IgD-negative memory B cell (primary cell): ENCODE data around the gene CCNF. TPM values are rescaled to one million over a fixed set of nuclear protein-coding genes. Genes with fewer than 3 reads are reported as not detected.
"Not testable (repeated sequence)": the region's sequence is repeated elsewhere in the genome, so short reads cannot be mapped to it uniquely, and the experiment has no call there.

Source experiments
- H3K27ac Mint-ChIP-seq, 3 donors: one replicate each; pipeline ENCODE4 v1.8.0; 2020 to 2022; ENCODE audit warnings: mild to moderate bottlenecking in 3 of 3, mixed read lengths in 3 of 3, moderate library complexity in 1 of 3
- H3K27me3 Mint-ChIP-seq: one replicate; pipeline ENCODE4 v1.8.0; 2021; ENCODE audit warnings: mixed read lengths
- H3K36me3 Mint-ChIP-seq: one replicate; pipeline ENCODE4 v1.8.0; 2020; ENCODE audit warnings: mild to moderate bottlenecking, mixed read lengths
- H3K4me1 Mint-ChIP-seq, 3 donors: one replicate each; pipeline ENCODE4 v1.8.0; 2020 to 2022; ENCODE audit warnings: mixed read lengths in 3 of 3, mild to moderate bottlenecking in 1 of 3
- H3K4me3 Mint-ChIP-seq, 4 donors: one replicate each; pipeline ENCODE4 v1.8.0; 2020 to 2022; ENCODE audit warnings: mild to moderate bottlenecking in 4 of 4, mixed read lengths in 4 of 4, moderate library complexity in 3 of 4
- H3K9me3 Mint-ChIP-seq, 3 donors: one replicate each; pipeline ENCODE4 v1.8.0; 2020 to 2021; ENCODE audit warnings: mixed read lengths in 3 of 3, mild to moderate bottlenecking in 1 of 3
- polyA plus RNA-seq: library from polyadenylated mRNA; unstranded; fragments of 300-500 nt; fragmentation: Illumina TruSeq; gene quantifications from one replicate; pipeline ENCODE4 v1.2.3, GENCODE V29; 2021

The CCNF gene
- 5.6 TPM for polyA plus RNA-seq

- peak within 1 kb of the TSS; percentile 16 to 83 (median 48) for H3K27ac Mint-ChIP-seq
- H3K27me3 Mint-ChIP-seq = no peaks in the 10 kb centered on the region
- peaks cover 2% of the 10 kb centered on the region for H3K36me3 Mint-ChIP-seq
- no peaks in the 10 kb centered on the region for H3K9me3 Mint-ChIP-seq
- H3K4me1 Mint-ChIP-seq = peaks cover 8 to 13% (median 13%) of the 10 kb centered on the region in 3 donors
- peak within 1 kb of the TSS; percentile 80 to 95 (median 89) for H3K4me3 Mint-ChIP-seq
Measured at GRCh38 chr16:2429034-2429770, at the start of gene CCNF. CCNF (plus strand) TSS chr16:2429447; CDS start chr16:2429482, 35 bp downstream.

GRCh38 chr16:2383501-2383900, 45.7 kb upstream of the CCNF start:
- peaks cover 5% of the 10 kb centered on the region for H3K27me3 Mint-ChIP-seq
- H3K4me1 Mint-ChIP-seq = peaks cover 0 to 1% (median 0%) of the 10 kb centered on the region in 3 donors
- H3K4me3 Mint-ChIP-seq = no peak overlapping the region
- peaks cover 0 to 2% (median 1%) of the 10 kb centered on the region in 3 donors for H3K9me3 Mint-ChIP-seq
- H3K36me3 Mint-ChIP-seq = no peaks in the 10 kb centered on the region
- no peak overlapping the region for H3K27ac Mint-ChIP-seq

GRCh38 chr16:2384426-2384825, 44.8 kb upstream of the CCNF start:
- peaks cover 5% of the 10 kb centered on the region for H3K27me3 Mint-ChIP-seq
- H3K4me3 Mint-ChIP-seq = no peak overlapping the region
- H3K36me3 Mint-ChIP-seq = no peaks in the 10 kb centered on the region
- peaks cover 0 to 1% (median 0%) of the 10 kb centered on the region in 3 donors for H3K4me1 Mint-ChIP-seq
- H3K9me3 Mint-ChIP-seq = peaks cover 2 to 5% (median 3%) of the 10 kb centered on the region in 3 donors
- no peak overlapping the region for H3K27ac Mint-ChIP-seq

- peaks cover 0 to 1% (median 0%) of the 10 kb centered on the region in 3 donors for H3K4me1 Mint-ChIP-seq
- peaks cover 5% of the 10 kb centered on the region for H3K27me3 Mint-ChIP-seq
- no peaks in the 10 kb centered on the region for H3K36me3 Mint-ChIP-seq
- H3K27ac Mint-ChIP-seq = no peak overlapping the region
- H3K9me3 Mint-ChIP-seq = peaks cover 2 to 5% (median 3%) of the 10 kb centered on the region in 3 donors
- H3K4me3 Mint-ChIP-seq = no peak overlapping the region
Measured at GRCh38 chr16:2385190-2385836, 43.9 kb upstream of the CCNF start.

- H3K36me3 Mint-ChIP-seq, H3K4me1 Mint-ChIP-seq, H3K9me3 Mint-ChIP-seq, H3K27ac Mint-ChIP-seq, H3K4me3 Mint-ChIP-seq, H3K27me3 Mint-ChIP-seq: not testable (repeated sequence)
Measured at GRCh38 chr16:2385982-2386381, 43.3 kb upstream of the CCNF start.

GRCh38 chr16:2386990-2387389, 42.3 kb upstream of the CCNF start:
- Mint-ChIP-seq H3K27me3 (peaks cover 11% of the 10 kb centered on the region), H3K36me3 (no peaks in the 10 kb centered on the region), H3K27ac (no peak overlapping the region), H3K4me1 (peaks cover 0 to 1% (median 0%) of the 10 kb centered on the region in 3 donors), H3K4me3 (no peak overlapping the region), H3K9me3 (peaks cover 2 to 5% (median 3%) of the 10 kb centered on the region in 3 donors)

- peaks cover 9% of the 10 kb centered on the region for H3K27me3 Mint-ChIP-seq
- peaks cover 2 to 5% (median 3%) of the 10 kb centered on the region in 3 donors for H3K9me3 Mint-ChIP-seq
- H3K4me1 Mint-ChIP-seq = no peaks in the 10 kb centered on the region
- no peaks in the 10 kb centered on the region for H3K36me3 Mint-ChIP-seq
- H3K27ac Mint-ChIP-seq = no peak overlapping the region
- no peak overlapping the region for H3K4me3 Mint-ChIP-seq
Measured at GRCh38 chr16:2388139-2388874, 40.9 kb upstream of the CCNF start.

- Mint-ChIP-seq H3K4me3 (no peak overlapping the region), H3K27ac (no peak overlapping the region), H3K4me1 (no peaks in the 10 kb centered on the region), H3K36me3 (no peaks in the 10 kb centered on the region), H3K9me3 (peaks cover 2 to 5% (median 3%) of the 10 kb centered on the region in 3 donors), H3K27me3 (peaks cover 9% of the 10 kb centered on the region)
Measured at GRCh38 chr16:2388875-2389433, 40.3 kb upstream of the CCNF start.

- Mint-ChIP-seq H3K27me3 (peaks cover 6% of the 10 kb centered on the region), H3K4me1 (no peaks in the 10 kb centered on the region), H3K36me3 (no peaks in the 10 kb centered on the region), H3K4me3 (no peak overlapping the region), H3K9me3 (peaks cover 2 to 5% (median 3%) of the 10 kb centered on the region in 3 donors), H3K27ac (peak overlapping the region in 1 of 3 donors; percentile 8)
Measured at GRCh38 chr16:2392025-2392424, 37.2 kb upstream of the CCNF start.

- H3K27ac Mint-ChIP-seq = no peak overlapping the region
- H3K9me3 Mint-ChIP-seq = no peaks in the 10 kb centered on the region
- H3K4me1 Mint-ChIP-seq = no peaks in the 10 kb centered on the region
- H3K27me3 Mint-ChIP-seq = no peaks in the 10 kb centered on the region
- H3K36me3 Mint-ChIP-seq = no peaks in the 10 kb centered on the region
- H3K4me3 Mint-ChIP-seq = no peak overlapping the region
Measured at GRCh38 chr16:2398520-2398919, 30.7 kb upstream of the CCNF start.

GRCh38 chr16:2404099-2404498, 25.1 kb upstream of the CCNF start:
- Mint-ChIP-seq H3K36me3 (no peaks in the 10 kb centered on the region), H3K4me3 (no peak overlapping the region), H3K27ac (no peak overlapping the region), H3K27me3 (peaks cover 2% of the 10 kb centered on the region), H3K4me1 (no peaks in the 10 kb centered on the region), H3K9me3 (no peaks in the 10 kb centered on the region)

GRCh38 chr16:2415085-2415484, 14.2 kb upstream of the CCNF start:
- H3K9me3 Mint-ChIP-seq = no peaks in the 10 kb centered on the region
- no peak overlapping the region for H3K4me3 Mint-ChIP-seq
- H3K27me3 Mint-ChIP-seq = peaks cover 14% of the 10 kb centered on the region
- no peaks in the 10 kb centered on the region for H3K36me3 Mint-ChIP-seq
- H3K4me1 Mint-ChIP-seq = no peaks in the 10 kb centered on the region
- H3K27ac Mint-ChIP-seq = no peak overlapping the region

- Mint-ChIP-seq H3K9me3 (no peaks in the 10 kb centered on the region), H3K27me3 (peaks cover 5% of the 10 kb centered on the region), H3K36me3 (no peaks in the 10 kb centered on the region), H3K27ac (no peak overlapping the region), H3K4me1 (peaks cover 0 to 4% (median 3%) of the 10 kb centered on the region in 3 donors), H3K4me3 (no peak overlapping the region)
Measured at GRCh38 chr16:2420035-2420434, 9.2 kb upstream of the CCNF start.

GRCh38 chr16:2422123-2422867, 7.0 kb upstream of the CCNF start:
- no peak overlapping the region for H3K27ac Mint-ChIP-seq
- H3K36me3 Mint-ChIP-seq = no peaks in the 10 kb centered on the region
- no peaks in the 10 kb centered on the region for H3K9me3 Mint-ChIP-seq
- H3K27me3 Mint-ChIP-seq = peaks cover 3% of the 10 kb centered on the region
- H3K4me3 Mint-ChIP-seq = no peak overlapping the region
- H3K4me1 Mint-ChIP-seq = peaks cover 0 to 4% (median 3%) of the 10 kb centered on the region in 3 donors
